Cardiac muscle cell (in vitro differentiated cells and primary cell): ENCODE measurements around the gene C6orf118. TPM values are rescaled to one million over a fixed set of nuclear protein-coding genes. Genes with fewer than 3 reads are reported as not detected.

Experiments
- DNase-seq, 2 donors: peaks; one replicate each; pipeline versions ENCODE4 v3.0.0 to v3.0.0-alpha.2; 2010 to 2017; ENCODE audit warnings: low read depth in 1 of 2, low spot score in 1 of 2
- H3K27ac ChIP-seq: fragments of 200-600 bp; sonication (generic); 2 replicates; pipeline ENCODE4 v1.5.1; 2016
- H3K27me3 ChIP-seq: fragments of 200-600 bp; sonication (generic); 2 replicates; pipeline ENCODE4 v1.6.0; 2016; ENCODE audit warnings: control low read depth
- H3K36me3 ChIP-seq: fragments of 200-600 bp; sonication (generic); 2 replicates; pipeline ENCODE4 v1.5.1; 2016; ENCODE audit warnings: control low read depth
- H3K4me1 ChIP-seq: fragments of 200-600 bp; sonication (generic); 2 replicates; pipeline ENCODE4 v1.8.1; 2017; ENCODE audit warnings: low read depth, mild to moderate bottlenecking, mixed run types
- H3K4me3 ChIP-seq: fragments of 200-600 bp; sonication (generic); 2 replicates; pipeline ENCODE4 v1.5.1; 2016; ENCODE audit warnings: mild to moderate bottlenecking
- H3K9me3 ChIP-seq: fragments of 200-600 bp; sonication (generic); 2 replicates; pipeline ENCODE4 v1.5.1; 2017; ENCODE audit warnings: low read depth, mild to moderate bottlenecking, control low read depth
- CTCF ChIP-seq: IDR thresholded peaks from 2 replicates; pipeline ENCODE4 v1.5.1; 2012; ENCODE audit warnings: low read depth, mild to moderate bottlenecking, low read length
- polyA plus RNA-seq: library from polyadenylated mRNA; unstranded; fragments of >200 nt; fragmentation: Nextera tagmentation; extraction: Ambion mirVana; gene quantifications from 2 replicates; pipeline ENCODE4 v1.2.1, GENCODE V29; 2016
- total RNA-seq: library from RNA; depleted of rRNA; stranded (reverse); fragments of >200 nt; gene quantifications from 2 replicates; pipeline ENCODE4 v1.2.3, GENCODE V29; 2016

The C6orf118 gene
- total and polyA plus RNA-seq, 2 experiments from 2014 or later: 0.42 TPM; not detected in 1

DNA sequence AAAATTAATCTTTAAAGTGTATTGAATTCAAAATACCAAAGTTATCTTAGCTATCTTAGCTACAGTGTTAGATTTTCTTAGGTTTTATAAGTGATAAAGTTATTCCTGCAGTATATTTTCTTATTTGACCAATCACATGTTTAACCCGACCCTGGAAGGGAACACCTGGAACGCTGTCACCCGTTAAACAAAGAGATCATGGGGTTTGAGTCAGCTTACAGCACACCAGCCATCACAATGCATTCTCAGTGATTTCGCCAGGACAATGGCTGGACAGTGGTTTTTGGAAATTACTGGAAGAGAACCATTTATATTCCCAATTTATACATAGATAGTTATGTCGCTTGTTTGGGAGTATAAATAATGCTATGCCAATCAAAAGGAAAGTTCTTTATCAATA is 10.5 kb downstream of the C6orf118 start:
- Histone ChIP-seq H3K27ac (no peak overlapping the region), H3K9me3 (no peaks in the 10 kb centered on the region), H3K4me3 (no peak overlapping the region), H3K27me3 (no peaks in the 10 kb centered on the region), H3K4me1 (no peaks in the 10 kb centered on the region), H3K36me3 (no peaks in the 10 kb centered on the region)
- no peak for DNase-seq
- no peak for TF ChIP-seq CTCF

- Histone ChIP-seq H3K36me3 (no peaks in the 10 kb centered on the region), H3K27ac (no peak overlapping the region), H3K27me3 (no peaks in the 10 kb centered on the region), H3K9me3 (no peaks in the 10 kb centered on the region), H3K4me3 (no peak overlapping the region), H3K4me1 (no peaks in the 10 kb centered on the region)
- DNase-seq: no peak
- no peak for TF ChIP-seq CTCF
Observed at GRCh38 chr6:165298402-165298801, 11.0 kb downstream of the C6orf118 start.

DNA sequence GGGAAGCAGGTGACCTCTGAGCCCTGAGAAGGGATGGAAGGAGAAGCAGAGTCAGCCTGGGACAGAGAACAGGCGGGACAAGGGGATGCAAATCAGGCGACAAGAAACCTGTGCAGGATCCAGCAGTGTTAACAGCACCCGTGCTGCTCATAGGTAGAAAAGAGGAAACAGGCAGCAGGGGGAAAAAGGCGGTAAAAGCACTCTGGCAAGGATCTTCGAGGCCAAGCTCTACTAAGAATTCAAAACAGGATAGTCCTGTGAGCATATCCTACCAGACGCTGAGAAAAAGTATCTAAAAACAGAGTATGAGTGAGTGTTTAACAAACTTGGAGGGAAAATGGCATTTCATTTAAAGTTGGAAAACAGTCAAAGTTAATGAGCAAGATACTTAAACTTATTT is 16.7 kb downstream of the C6orf118 start:
- TF ChIP-seq CTCF: no peak
- Histone ChIP-seq H3K9me3 (no peaks in the 10 kb centered on the region), H3K27me3 (no peaks in the 10 kb centered on the region), H3K27ac (no peak overlapping the region), H3K4me1 (no peaks in the 10 kb centered on the region), H3K4me3 (no peak overlapping the region), H3K36me3 (no peaks in the 10 kb centered on the region)
- no peak for DNase-seq

GRCh38 chr6:165274611-165275010 is 34.8 kb downstream of the C6orf118 start:
- H3K27ac ChIP-seq: no peak overlapping the region
- no peak for DNase-seq
- no peaks in the 10 kb centered on the region for H3K36me3 ChIP-seq
- no peaks in the 10 kb centered on the region for H3K9me3 ChIP-seq
- no peak for TF ChIP-seq CTCF
- H3K4me1 ChIP-seq: no peaks in the 10 kb centered on the region
- H3K4me3 ChIP-seq: no peak overlapping the region
- H3K27me3 ChIP-seq: no peaks in the 10 kb centered on the region

DNA sequence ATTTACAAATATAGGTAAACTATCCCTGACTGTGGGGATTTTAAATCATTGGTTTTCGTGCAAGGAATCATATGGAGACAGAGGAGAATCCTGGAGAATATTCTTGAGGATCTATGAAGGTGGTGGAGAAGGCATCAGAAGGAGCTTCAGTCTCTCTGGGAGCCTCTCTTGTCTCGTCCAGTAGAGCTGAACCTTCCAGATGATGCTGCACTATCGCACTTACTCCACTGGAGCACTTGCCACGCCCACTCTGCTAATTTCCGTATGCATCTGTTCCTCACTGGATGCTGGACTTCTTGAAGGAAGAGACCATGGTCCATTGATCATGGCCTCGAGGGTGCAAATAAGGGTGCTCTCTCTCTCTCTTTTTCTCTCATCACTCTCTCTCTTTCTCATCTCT is 36.8 kb downstream of the C6orf118 start:
- Histone ChIP-seq H3K4me3 (no peak overlapping the region), H3K36me3 (no peaks in the 10 kb centered on the region), H3K9me3 (no peaks in the 10 kb centered on the region), H3K4me1 (no peaks in the 10 kb centered on the region), H3K27me3 (no peaks in the 10 kb centered on the region), H3K27ac (no peak overlapping the region)
- DNase-seq: no peak
- no peak for TF ChIP-seq CTCF

DNA sequence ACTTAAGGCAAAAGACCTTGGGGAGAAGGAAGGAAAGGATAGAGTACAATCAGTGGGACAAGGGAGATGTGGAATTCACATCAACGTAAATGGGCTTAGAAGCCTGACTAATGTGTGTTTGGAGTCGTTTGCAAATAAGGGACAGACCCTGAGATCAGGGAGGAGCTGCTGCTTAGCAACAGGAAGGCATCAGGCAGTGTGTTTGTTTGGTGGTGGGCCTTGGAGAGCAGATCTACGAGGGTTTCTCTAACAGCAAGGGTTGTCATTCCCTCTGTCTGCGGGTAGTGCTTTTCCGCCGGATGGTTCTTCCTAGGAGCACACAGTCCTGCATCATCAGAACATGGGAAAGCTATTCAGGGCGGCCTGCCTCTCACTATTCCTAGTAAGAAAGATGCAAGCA is 40.4 kb downstream of the C6orf118 start:
- no peaks in the 10 kb centered on the region for H3K4me1 ChIP-seq
- no peaks in the 10 kb centered on the region for H3K9me3 ChIP-seq
- H3K27me3 ChIP-seq: no peaks in the 10 kb centered on the region
- no peak overlapping the region for H3K4me3 ChIP-seq
- TF ChIP-seq CTCF: no peak
- H3K36me3 ChIP-seq: no peaks in the 10 kb centered on the region
- no peak overlapping the region for H3K27ac ChIP-seq
- no peak for DNase-seq
